Stomach (tissue), 4 donors: ENCODE measurements around the gene CDK9.

ENCODE experiments used
- POLR2AphosphoS5 ChIP-seq, 3 donors: sonication (generic); formaldehyde crosslinking; IDR thresholded peaks; one replicate each; pipeline ENCODE4 v1.6.1; 2016; ENCODE audit warnings: antibody characterized with exemption in 3 of 3
- TF ChIP-seq, protein P1 (sequence below), 7 experiments: fragments of 450-650 bp in 4 of 7; fragments of 200-600 bp in 3 of 7; sonication (generic) in 3 of 7; IDR thresholded peaks; one replicate each; pipeline ENCODE4 v1.5.1; 2016 to 2019; ENCODE audit warnings: antibody characterized with exemption in 7 of 7, control low read depth in 2 of 7, mild to moderate bottlenecking in 1 of 7

DNA sequence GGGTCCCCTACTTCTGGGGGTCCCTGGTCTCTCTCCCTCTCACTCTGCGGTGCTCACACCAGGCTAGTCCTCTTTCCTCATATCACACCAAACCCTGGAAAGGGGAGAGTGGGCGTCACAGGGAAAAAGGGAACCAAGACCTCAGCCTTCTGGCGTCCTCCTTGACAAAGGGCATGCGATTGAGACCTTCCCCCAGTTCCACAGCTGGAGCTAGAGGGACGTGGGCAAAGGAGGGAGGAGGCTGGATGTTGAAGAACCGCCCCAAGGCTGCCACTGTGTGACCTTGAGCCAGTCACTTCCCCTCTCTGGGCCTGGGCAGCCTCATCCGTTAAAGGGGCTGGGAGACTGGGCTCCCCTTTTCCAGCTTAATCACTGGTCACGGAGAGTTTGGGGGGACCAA lies 32.2 kb upstream of the CDK9 start:
- TF ChIP-seq, protein P1, sequence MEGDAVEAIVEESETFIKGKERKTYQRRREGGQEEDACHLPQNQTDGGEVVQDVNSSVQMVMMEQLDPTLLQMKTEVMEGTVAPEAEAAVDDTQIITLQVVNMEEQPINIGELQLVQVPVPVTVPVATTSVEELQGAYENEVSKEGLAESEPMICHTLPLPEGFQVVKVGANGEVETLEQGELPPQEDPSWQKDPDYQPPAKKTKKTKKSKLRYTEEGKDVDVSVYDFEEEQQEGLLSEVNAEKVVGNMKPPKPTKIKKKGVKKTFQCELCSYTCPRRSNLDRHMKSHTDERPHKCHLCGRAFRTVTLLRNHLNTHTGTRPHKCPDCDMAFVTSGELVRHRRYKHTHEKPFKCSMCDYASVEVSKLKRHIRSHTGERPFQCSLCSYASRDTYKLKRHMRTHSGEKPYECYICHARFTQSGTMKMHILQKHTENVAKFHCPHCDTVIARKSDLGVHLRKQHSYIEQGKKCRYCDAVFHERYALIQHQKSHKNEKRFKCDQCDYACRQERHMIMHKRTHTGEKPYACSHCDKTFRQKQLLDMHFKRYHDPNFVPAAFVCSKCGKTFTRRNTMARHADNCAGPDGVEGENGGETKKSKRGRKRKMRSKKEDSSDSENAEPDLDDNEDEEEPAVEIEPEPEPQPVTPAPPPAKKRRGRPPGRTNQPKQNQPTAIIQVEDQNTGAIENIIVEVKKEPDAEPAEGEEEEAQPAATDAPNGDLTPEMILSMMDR (IDR thresholded peaks at IDR 0.05), result no peak
- no peak for TF ChIP-seq POLR2AphosphoS5 (IDR thresholded peaks at IDR 0.05)
